Measurements from ENCODE around the gene HDHD5. TPM values are rescaled to one million over a fixed set of nuclear protein-coding genes. Genes with fewer than 3 reads are reported as not detected.

HDHD5 gene
- total RNA-seq, 1 experiment from 2014 or later: 59.4 TPM

GRCh38 chr22:17121233-17122195 is 37.6 kb downstream of the HDHD5 start, which contains the start of gene TMEM121B:
TMEM121B (minus strand) TSS chr22:17121360; CDS start chr22:17121127, 233 bp downstream.
- ChIA-PET POLR2A (ENCODE audit: low non-redundant PET) (no interaction called here), CTCF (no interaction called here)
- Histone ChIP-seq H3K9me3 (ENCODE audit: low read depth, low read length, poor library complexity, severe bottlenecking) (no peaks in the 10 kb centered on the region), H3K4me1 (ENCODE audit: insufficient read depth, low read length, poor library complexity, severe bottlenecking) (no peaks in the 10 kb centered on the region), H3K36me3 (ENCODE audit: insufficient read depth, low read length, poor library complexity, severe bottlenecking) (no peaks in the 10 kb centered on the region), H3K4me3 (ENCODE audit: low read depth, low read length, poor library complexity, severe bottlenecking) (peak within 1 kb of the TSS; percentile 72), H3K27ac (ENCODE audit: low read depth, low read length, poor library complexity, severe bottlenecking) (peak within 1 kb of the TSS; percentile 30), H3K27me3 (replicated peaks; ENCODE audit: insufficient read depth, low read depth, low read length, poor library complexity) (no peaks in the 10 kb centered on the region)
- DNase-seq (ENCODE audit: low spot score): peak; percentile 86
- no TSS peak for BruUV-seq (replicated peaks)
- intact Hi-C loops (cut with micrococcal nuclease; ENCODE audit: unreplicated experiment): no loop called here
- TF ChIP-seq CTCF (conservative IDR thresholded peaks at IDR 0.05; ENCODE audit: low read depth, low read length) (no peak), EZH2 (IDR thresholded peaks at IDR 0.05; ENCODE audit: borderline replicate concordance, low read depth, low read length, poor library complexity, severe bottlenecking) (no peak)

- no peaks in the 10 kb centered on the region for H3K9me3 ChIP-seq (ENCODE audit: low read depth, low read length, poor library complexity, severe bottlenecking)
- BruUV-seq (replicated peaks): no TSS peak
- H3K27me3 ChIP-seq (replicated peaks; ENCODE audit: insufficient read depth, low read depth, low read length, poor library complexity): no peaks in the 10 kb centered on the region
- H3K4me3 ChIP-seq (ENCODE audit: low read depth, low read length, poor library complexity, severe bottlenecking): peak overlapping the region; percentile 72
- intact Hi-C loops (cut with micrococcal nuclease; ENCODE audit: unreplicated experiment): no loop called here
- ChIA-PET CTCF (no interaction called here), POLR2A (ENCODE audit: low non-redundant PET) (no interaction called here)
- H3K36me3 ChIP-seq (ENCODE audit: insufficient read depth, low read length, poor library complexity, severe bottlenecking): no peaks in the 10 kb centered on the region
- DNase-seq (ENCODE audit: low spot score): peak; percentile 48
- H3K4me1 ChIP-seq (ENCODE audit: insufficient read depth, low read length, poor library complexity, severe bottlenecking): no peaks in the 10 kb centered on the region
- H3K27ac ChIP-seq (ENCODE audit: low read depth, low read length, poor library complexity, severe bottlenecking): peak overlapping the region; percentile 30
- no peak for TF ChIP-seq EZH2 (IDR thresholded peaks at IDR 0.05; ENCODE audit: borderline replicate concordance, low read depth, low read length, poor library complexity, severe bottlenecking)
- TF ChIP-seq CTCF (conservative IDR thresholded peaks at IDR 0.05; ENCODE audit: low read depth, low read length): no peak
Observed at GRCh38 chr22:17120711-17121232, 38.3 kb downstream of the HDHD5 start.

- no peak for TF ChIP-seq CTCF (conservative IDR thresholded peaks at IDR 0.05; ENCODE audit: low read depth, low read length)
- no peak for TF ChIP-seq EZH2 (IDR thresholded peaks at IDR 0.05; ENCODE audit: borderline replicate concordance, low read depth, low read length, poor library complexity, severe bottlenecking)
- H3K4me1 ChIP-seq (ENCODE audit: insufficient read depth, low read length, poor library complexity, severe bottlenecking): no peaks in the 10 kb centered on the region
- no peak overlapping the region for H3K27ac ChIP-seq (ENCODE audit: low read depth, low read length, poor library complexity, severe bottlenecking)
- H3K36me3 ChIP-seq (ENCODE audit: insufficient read depth, low read length, poor library complexity, severe bottlenecking): no peaks in the 10 kb centered on the region
- H3K27me3 ChIP-seq (replicated peaks; ENCODE audit: insufficient read depth, low read depth, low read length, poor library complexity): no peaks in the 10 kb centered on the region
- POLR2A ChIA-PET (ENCODE audit: low non-redundant PET): no interaction called here
- intact Hi-C loops (cut with micrococcal nuclease; ENCODE audit: unreplicated experiment): no loop called here
- H3K4me3 ChIP-seq (ENCODE audit: low read depth, low read length, poor library complexity, severe bottlenecking): peak overlapping the region; percentile 72
- peak; percentile 13 for DNase-seq (ENCODE audit: low spot score)
- BruUV-seq (replicated peaks): no TSS peak
- CTCF ChIA-PET: no interaction called here
- H3K9me3 ChIP-seq (ENCODE audit: low read depth, low read length, poor library complexity, severe bottlenecking): no peaks in the 10 kb centered on the region
Observed at GRCh38 chr22:17120281-17120680, 38.8 kb downstream of the HDHD5 start.
